ENCODE data around the gene LRRC8E. TPM values are rescaled to one million over a fixed set of nuclear protein-coding genes. Genes with fewer than 3 reads are reported as not detected.
A peak's percentile ranks its signal among the peaks of the same experiment; 100 is the strongest.

Gene LRRC8E
- total RNA-seq, 1 donor, result 6.0 TPM

DNA sequence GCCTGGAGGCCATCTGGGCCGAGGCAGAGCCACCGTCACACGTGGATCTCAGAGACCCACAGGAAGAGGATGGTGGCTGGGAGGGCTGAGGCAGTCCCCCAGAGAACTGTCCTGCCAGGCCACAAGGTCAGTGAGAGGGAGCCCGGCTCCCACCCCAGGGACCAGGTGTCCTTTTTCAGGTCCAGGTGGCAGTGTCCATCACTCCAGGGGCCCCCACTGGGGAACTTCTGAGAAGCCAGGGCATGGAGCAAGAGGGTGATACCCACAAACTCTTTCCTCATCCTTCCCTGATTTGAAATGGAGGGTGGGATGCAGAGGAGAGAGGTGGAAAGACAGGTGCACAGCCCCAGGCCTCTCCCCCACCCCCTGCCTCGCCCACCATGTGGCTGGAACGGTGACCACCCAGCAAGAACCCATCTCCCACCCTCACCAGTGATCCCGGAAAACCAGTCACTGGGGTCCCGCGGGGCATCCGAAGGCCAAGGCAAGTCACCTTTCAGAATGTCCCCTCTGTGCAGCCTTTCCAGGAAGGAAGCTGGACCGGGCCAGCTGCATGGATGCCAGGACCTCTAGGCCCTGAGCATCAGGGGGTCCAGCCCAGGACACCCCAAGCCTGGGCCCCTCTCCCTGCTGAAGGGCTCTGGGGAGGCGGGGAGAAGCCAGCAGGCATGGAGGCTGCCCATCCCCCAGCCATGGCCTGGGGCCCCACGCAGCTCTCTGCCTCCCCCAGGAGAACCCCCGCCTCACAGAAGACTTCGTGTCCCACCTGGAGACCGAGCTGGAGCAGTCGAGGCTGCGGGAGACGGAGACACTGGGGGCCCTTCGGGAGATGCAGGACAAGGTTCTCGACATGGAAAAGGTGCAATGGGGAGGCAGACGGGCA, 28.2 kb upstream of the LRRC8E start:
- no peak overlapping the region for H3K4me3 ChIP-seq (ENCODE audit: low read depth, low read length)
- TF ChIP-seq, protein P1, sequence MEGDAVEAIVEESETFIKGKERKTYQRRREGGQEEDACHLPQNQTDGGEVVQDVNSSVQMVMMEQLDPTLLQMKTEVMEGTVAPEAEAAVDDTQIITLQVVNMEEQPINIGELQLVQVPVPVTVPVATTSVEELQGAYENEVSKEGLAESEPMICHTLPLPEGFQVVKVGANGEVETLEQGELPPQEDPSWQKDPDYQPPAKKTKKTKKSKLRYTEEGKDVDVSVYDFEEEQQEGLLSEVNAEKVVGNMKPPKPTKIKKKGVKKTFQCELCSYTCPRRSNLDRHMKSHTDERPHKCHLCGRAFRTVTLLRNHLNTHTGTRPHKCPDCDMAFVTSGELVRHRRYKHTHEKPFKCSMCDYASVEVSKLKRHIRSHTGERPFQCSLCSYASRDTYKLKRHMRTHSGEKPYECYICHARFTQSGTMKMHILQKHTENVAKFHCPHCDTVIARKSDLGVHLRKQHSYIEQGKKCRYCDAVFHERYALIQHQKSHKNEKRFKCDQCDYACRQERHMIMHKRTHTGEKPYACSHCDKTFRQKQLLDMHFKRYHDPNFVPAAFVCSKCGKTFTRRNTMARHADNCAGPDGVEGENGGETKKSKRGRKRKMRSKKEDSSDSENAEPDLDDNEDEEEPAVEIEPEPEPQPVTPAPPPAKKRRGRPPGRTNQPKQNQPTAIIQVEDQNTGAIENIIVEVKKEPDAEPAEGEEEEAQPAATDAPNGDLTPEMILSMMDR (IDR thresholded peaks at IDR 0.05; ENCODE audit: insufficient read depth, low read depth, low read length), result no peak
- no peak for DNase-seq (ENCODE audit: low read depth)

DNA sequence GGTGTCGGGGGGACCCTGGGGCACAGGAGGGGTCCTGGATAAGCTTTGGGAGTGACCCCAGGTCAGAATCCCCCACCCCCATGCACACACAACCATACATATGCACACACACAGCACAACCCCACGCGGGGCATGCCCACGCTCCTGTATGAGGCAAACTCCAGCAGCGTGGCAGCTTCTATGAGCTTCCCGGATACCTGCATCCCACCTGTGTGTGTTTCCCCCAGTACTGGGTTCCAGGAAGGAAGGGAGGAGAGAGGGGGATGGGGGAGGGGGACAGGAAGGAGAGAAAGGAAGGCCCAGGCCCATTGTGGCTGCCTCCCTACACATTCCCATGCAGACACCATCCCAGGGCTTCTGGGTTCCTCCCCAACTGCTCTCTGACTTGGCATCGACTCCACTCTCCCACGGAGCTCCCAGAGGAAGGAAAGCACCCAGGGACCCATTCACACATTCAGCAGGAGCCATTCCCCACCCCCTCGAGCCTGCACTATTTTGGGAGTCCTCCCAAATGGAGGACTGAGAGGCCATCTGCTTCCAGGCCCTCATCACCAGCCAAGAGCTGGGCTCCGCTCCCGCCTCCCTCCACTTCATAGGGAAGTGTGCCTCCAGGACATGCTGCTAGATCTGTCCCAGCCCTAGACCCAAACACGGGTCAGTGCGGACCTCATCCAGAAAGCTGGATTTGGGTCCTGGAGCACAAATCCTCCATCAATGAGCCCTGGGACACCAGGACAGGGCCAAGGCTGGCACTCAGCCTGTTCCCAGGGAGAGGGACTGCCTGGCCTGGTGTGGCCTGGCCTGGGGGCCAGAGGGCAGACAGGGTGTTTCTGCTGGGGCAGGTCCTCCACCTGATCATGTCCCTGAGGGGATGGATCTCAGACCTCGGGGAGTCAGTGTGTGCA, 27.3 kb upstream of the LRRC8E start:
- H3K4me3 ChIP-seq (ENCODE audit: low read depth, low read length), result no peak overlapping the region
- TF ChIP-seq, protein P1 (IDR thresholded peaks at IDR 0.05; ENCODE audit: insufficient read depth, low read depth, low read length), result no peak
- no peak for DNase-seq (ENCODE audit: low read depth)

DNA sequence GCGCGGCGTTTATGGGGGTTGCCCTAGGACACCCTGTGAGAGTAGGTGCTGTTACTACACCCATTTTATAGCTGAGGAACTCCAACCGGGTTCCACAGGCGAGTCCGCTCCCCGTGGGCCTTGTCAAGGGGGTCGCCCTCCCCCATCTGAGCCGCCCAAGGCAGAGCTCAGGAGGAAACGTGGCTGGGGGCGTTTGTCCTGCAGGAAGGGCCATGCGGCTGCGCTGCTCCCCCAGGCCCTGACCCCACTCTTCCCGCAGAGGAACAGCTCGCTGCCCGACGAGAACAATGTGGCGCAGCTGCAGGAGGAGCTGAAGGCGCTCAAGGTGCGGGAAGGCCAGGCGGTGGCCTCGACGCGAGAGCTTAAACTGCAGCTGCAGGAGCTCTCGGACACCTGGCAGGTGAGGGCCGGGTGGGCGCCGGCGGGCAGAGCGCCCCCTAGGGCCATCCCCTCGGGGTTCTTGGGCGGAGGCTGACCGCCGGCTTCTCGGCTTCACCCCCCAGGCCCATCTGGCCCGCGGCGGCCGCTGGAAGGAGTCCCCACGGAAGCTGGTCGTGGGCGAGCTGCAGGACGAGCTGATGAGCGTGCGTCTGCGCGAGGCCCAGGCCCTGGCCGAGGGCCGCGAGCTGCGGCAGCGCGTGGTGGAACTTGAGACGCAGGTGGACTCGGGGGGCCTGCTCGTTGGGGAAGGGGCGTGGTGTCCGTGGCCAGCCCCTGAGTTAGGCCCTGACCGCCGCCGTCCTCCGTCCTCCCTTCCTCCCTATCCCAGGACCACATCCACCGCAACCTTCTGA, 26.5 kb upstream of the LRRC8E start:
- TF ChIP-seq, protein P1 (IDR thresholded peaks at IDR 0.05; ENCODE audit: insufficient read depth, low read depth, low read length), result no peak
- no peak for DNase-seq (ENCODE audit: low read depth)

DNA sequence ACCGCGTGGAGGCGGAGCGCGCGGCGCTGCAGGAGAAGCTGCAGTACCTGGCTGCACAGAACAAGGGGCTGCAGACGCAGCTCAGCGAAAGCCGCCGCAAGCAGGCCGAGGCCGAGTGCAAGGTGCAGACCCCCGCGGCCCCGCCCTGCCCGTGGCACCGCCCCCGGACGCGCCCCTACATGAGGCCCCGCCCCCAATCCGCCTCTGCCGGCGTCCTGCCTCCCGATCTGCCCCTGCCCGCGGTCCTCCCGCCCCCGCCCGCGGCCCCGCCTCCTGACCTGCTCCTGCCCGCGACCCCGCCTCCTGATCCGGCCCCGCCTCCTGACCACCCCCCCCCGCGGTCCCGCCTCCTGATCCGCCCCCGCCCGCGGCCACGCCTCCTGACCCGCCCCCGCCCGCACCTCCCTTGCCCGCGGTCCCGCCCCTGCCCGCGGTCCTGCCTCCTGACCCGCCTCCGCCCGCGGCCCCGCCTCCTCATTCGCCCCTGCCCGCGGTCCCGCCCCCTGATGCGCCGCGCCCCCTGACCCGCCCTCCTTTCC, 25.8 kb upstream of the LRRC8E start:
- TF ChIP-seq, protein P1 (IDR thresholded peaks at IDR 0.05; ENCODE audit: insufficient read depth, low read depth, low read length), result no peak
- no peak overlapping the region for H3K4me3 ChIP-seq (ENCODE audit: low read depth, low read length)
- peak; percentile 22 for DNase-seq (ENCODE audit: low read depth)

More for the DNA sequence above, 26.5 kb upstream of the LRRC8E start:
- H3K4me3 ChIP-seq (ENCODE audit: low read depth, low read length), result no peak overlapping the region

DNA sequence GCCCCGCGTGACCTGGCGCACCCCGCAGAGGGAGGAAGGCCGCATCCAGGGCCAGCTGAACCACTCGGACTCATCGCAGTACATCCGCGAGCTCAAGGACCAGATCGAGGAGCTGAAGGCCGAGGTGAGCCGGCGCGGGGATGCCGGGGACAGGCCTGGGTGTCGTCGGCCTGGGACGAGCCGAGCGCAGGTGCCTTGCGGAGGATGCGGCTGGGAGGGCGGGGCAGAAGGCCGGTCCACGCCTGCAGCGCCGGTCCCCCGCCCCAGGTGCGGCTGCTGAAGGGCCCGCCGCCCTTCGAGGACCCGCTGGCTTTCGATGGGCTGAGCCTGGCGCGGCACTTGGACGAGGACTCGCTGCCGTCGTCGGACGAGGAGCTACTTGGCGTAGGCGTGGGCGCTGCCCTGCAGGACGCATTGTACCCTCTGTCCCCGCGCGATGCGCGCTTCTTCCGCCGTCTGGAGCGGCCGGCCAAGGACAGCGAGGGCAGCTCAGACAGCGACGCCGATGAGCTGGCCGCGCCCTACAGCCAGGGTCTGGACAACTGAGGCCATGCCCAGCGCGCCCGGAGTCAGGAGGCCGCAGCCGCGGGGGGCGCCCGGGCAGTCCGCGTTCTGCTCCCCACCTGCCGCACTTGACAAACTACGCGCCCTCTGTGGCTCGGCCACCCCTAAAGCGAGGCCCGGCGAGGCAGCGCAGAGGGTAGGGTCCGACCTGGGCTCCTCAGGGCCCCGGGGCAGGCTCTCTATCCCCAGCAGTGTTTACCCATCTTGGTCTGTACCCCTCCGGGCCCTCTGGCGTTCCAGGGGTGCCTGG, 24.9 kb upstream of the LRRC8E start:
- TF ChIP-seq, protein P1 (IDR thresholded peaks at IDR 0.05; ENCODE audit: insufficient read depth, low read depth, low read length), result no peak
- no peak for DNase-seq (ENCODE audit: low read depth)
- H3K4me3 ChIP-seq (ENCODE audit: low read depth, low read length), result no peak overlapping the region

All from fibroblast of villous mesenchyme (primary cell).